Neural cell (in vitro differentiated cells): ENCODE data around the gene RIPK3. TPM values are rescaled to one million over a fixed set of nuclear protein-coding genes. Genes with fewer than 3 reads are reported as not detected.

Source experiments
- H2AFZ ChIP-seq: fragments of 200-600, 300-800 bp; sonication (generic), shearing (Covaris generic); 2 replicates; pipeline ENCODE4 v1.6.0; 2014; ENCODE audit warnings: low read depth, mild to moderate bottlenecking, antibody characterized with exemption, low read length, moderate library complexity
- H3F3A ChIP-seq: fragments of 200-600 bp; shearing (Covaris generic); 2 replicates; pipeline ENCODE4 v1.6.1; 2016; ENCODE audit warnings: mild to moderate bottlenecking, moderate library complexity, mixed read lengths, antibody characterized with exemption, low read length; ENCODE audit not compliant: insufficient read depth, poor library complexity, severe bottlenecking
- H3K27ac ChIP-seq: fragments of 200-600, 300-800 bp; sonication (generic), shearing (Covaris generic); 2 replicates; pipeline ENCODE4 v1.5.1; 2014; ENCODE audit warnings: mild to moderate bottlenecking, low read length, moderate library complexity
- H3K27me3 ChIP-seq: fragments of 300-800, 200-600 bp; sonication (generic), shearing (Covaris generic); 2 replicates; pipeline ENCODE4 v1.6.0; 2014; ENCODE audit warnings: mild to moderate bottlenecking, low read depth, low read length, moderate library complexity; ENCODE audit not compliant: insufficient read depth
- H3K36me3 ChIP-seq: fragments of 300-800, 200-600 bp; sonication (generic), shearing (Covaris generic); 2 replicates; pipeline ENCODE4 v1.5.1; 2014; ENCODE audit warnings: mild to moderate bottlenecking, antibody characterized with exemption, low read length, moderate library complexity; ENCODE audit not compliant: insufficient read depth
- H3K4me2 ChIP-seq: fragments of 300-800, 200-600 bp; sonication (generic), shearing (Covaris generic); 2 replicates; pipeline ENCODE4 v1.6.0; 2014; ENCODE audit warnings: mild to moderate bottlenecking, low read length
- H3K4me3 ChIP-seq: fragments of 300-800, 200-600 bp; sonication (generic), shearing (Covaris generic); 2 replicates; pipeline ENCODE4 v1.5.1; 2014; ENCODE audit warnings: mild to moderate bottlenecking, low read length, moderate library complexity
- H3K79me2 ChIP-seq: fragments of 200-600 bp; shearing (Covaris generic); replicated peaks from 2 replicates; pipeline ENCODE4 v1.6.0; 2014; ENCODE audit warnings: mild to moderate bottlenecking, low read length, moderate library complexity; ENCODE audit not compliant: insufficient read depth
- H3K9ac ChIP-seq: fragments of 300-800, 200-600 bp; sonication (generic), shearing (Covaris generic); 2 replicates; pipeline ENCODE4 v1.6.1; 2016; ENCODE audit warnings: mild to moderate bottlenecking, low read length, mixed read lengths
- H3K9me2 ChIP-seq: fragments of 200-600 bp; shearing (Covaris generic); 2 replicates; pipeline ENCODE4 v1.6.1; 2016; ENCODE audit warnings: mild to moderate bottlenecking, low read length, mixed read lengths; ENCODE audit not compliant: insufficient read depth
- H3K9me3 ChIP-seq: fragments of 200-600, 300-800 bp; sonication (generic), shearing (Covaris generic); 2 replicates; pipeline ENCODE4 v1.6.1; 2016; ENCODE audit warnings: mild to moderate bottlenecking, mixed run types, low read length, moderate library complexity, mixed read lengths
- H4K20me1 ChIP-seq: fragments of 200-600 bp; shearing (Covaris generic); 2 replicates; pipeline ENCODE4 v1.6.1; 2016; ENCODE audit warnings: mild to moderate bottlenecking, mixed run types; ENCODE audit not compliant: insufficient read depth
- EP300 ChIP-seq: fragments of 450-650 bp; conservative IDR thresholded peaks from 2 replicates; pipeline ENCODE4 v1.6.1; 2014; ENCODE audit warnings: antibody characterized with exemption, mild to moderate bottlenecking, moderate library complexity; ENCODE audit not compliant: poor library complexity, severe bottlenecking
- EZH2 ChIP-seq: fragments of 200-600, 300-800 bp; shearing (Covaris generic), sonication (generic); IDR thresholded peaks from 2 replicates; pipeline ENCODE4 v1.6.1; 2014; ENCODE audit warnings: antibody characterized with exemption, low read length, borderline replicate concordance, mild to moderate bottlenecking; ENCODE audit not compliant: insufficient read depth, poor library complexity, severe bottlenecking
- MXI1 ChIP-seq: fragments of 450-650 bp; conservative IDR thresholded peaks from 2 replicates; pipeline ENCODE4 v1.6.1; 2014; ENCODE audit warnings: antibody characterized with exemption, mild to moderate bottlenecking; ENCODE audit not compliant: poor library complexity, severe bottlenecking
- POLR2AphosphoS5 ChIP-seq: IDR thresholded peaks from 2 replicates; pipeline ENCODE4 v1.6.1; 2012
- RAD21 ChIP-seq: fragments of 450-650 bp; conservative IDR thresholded peaks from 2 replicates; pipeline ENCODE4 v1.6.1; 2014; ENCODE audit warnings: antibody characterized with exemption, mild to moderate bottlenecking, moderate library complexity
- REST ChIP-seq: IDR thresholded peaks from 2 replicates; pipeline ENCODE4 v1.6.1; 2012; ENCODE audit warnings: borderline replicate concordance
- SMC3 ChIP-seq: fragments of 450-650 bp; conservative IDR thresholded peaks from 2 replicates; pipeline ENCODE4 v1.6.1; 2014; ENCODE audit warnings: antibody characterized with exemption, mild to moderate bottlenecking, moderate library complexity; ENCODE audit not compliant: poor library complexity
- TAF1 ChIP-seq: IDR thresholded peaks from 2 replicates; pipeline ENCODE4 v1.6.1; 2012; ENCODE audit warnings: low read depth
- polyA plus RNA-seq: library from polyadenylated mRNA; depleted of rRNA; stranded (reverse); fragments of >200 nt; gene quantifications from 2 replicates; pipeline ENCODE4 v1.2.3, GENCODE V29; 2014
- TF ChIP-seq, protein P1 (sequence below): fragments of 450-650 bp; IDR thresholded peaks from 2 replicates; pipeline ENCODE4 v1.5.1; 2014; ENCODE audit warnings: antibody characterized with exemption, mild to moderate bottlenecking, moderate library complexity; ENCODE audit not compliant: poor library complexity, severe bottlenecking

Gene RIPK3
- polyA plus RNA-seq, 1 donor from 2014 or later, result not detected

DNA sequence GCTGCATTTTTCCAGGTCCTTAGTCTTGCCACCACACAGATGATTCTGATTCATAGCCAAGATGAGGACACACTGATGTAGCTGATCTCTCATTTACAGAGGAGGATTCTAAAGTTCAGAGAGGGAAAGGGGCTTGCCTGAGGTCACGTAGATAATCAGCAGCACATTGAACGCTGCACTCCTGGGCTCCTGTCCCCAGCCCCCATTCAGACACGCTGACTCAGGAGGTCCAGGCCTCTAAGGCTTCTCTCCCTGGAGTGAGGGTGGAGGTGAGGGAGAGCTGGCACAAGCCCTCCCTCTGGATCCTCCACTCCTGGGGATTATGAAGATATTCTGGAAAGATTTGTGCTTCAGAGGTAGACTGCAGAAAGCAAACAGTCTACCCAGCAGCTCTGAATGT, 38.5 kb upstream of the RIPK3 start:
- H3K27me3 ChIP-seq, result no peaks in the 10 kb centered on the region
- H3K36me3 ChIP-seq, result no peaks in the 10 kb centered on the region
- no peaks in the 10 kb centered on the region for H3K9me3 ChIP-seq
- TF ChIP-seq REST (no peak), TAF1 (no peak), EZH2 (no peak), EP300 (no peak), RAD21 (no peak), SMC3 (no peak), POLR2AphosphoS5 (no peak), MXI1 (no peak)
- TF ChIP-seq, protein P1, sequence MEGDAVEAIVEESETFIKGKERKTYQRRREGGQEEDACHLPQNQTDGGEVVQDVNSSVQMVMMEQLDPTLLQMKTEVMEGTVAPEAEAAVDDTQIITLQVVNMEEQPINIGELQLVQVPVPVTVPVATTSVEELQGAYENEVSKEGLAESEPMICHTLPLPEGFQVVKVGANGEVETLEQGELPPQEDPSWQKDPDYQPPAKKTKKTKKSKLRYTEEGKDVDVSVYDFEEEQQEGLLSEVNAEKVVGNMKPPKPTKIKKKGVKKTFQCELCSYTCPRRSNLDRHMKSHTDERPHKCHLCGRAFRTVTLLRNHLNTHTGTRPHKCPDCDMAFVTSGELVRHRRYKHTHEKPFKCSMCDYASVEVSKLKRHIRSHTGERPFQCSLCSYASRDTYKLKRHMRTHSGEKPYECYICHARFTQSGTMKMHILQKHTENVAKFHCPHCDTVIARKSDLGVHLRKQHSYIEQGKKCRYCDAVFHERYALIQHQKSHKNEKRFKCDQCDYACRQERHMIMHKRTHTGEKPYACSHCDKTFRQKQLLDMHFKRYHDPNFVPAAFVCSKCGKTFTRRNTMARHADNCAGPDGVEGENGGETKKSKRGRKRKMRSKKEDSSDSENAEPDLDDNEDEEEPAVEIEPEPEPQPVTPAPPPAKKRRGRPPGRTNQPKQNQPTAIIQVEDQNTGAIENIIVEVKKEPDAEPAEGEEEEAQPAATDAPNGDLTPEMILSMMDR, result no peak
- H3K9me2 ChIP-seq, result no peaks in the 10 kb centered on the region
- H3K79me2 ChIP-seq, result no peaks in the 10 kb centered on the region
- H3F3A ChIP-seq, result no peaks in the 10 kb centered on the region
- H3K4me2 ChIP-seq, result no peak overlapping the region
- no peak overlapping the region for H2AFZ ChIP-seq
- H3K27ac ChIP-seq, result no peak overlapping the region
- H4K20me1 ChIP-seq, result no peaks in the 10 kb centered on the region
- H3K4me3 ChIP-seq, result no peak overlapping the region
- H3K9ac ChIP-seq, result no peak overlapping the region

GRCh38 chr14:24377657-24378056, 37.9 kb upstream of the RIPK3 start:
- no peaks in the 10 kb centered on the region for H3K36me3 ChIP-seq
- no peaks in the 10 kb centered on the region for H3K9me2 ChIP-seq
- H3K4me2 ChIP-seq, result no peak overlapping the region
- H3K79me2 ChIP-seq, result no peaks in the 10 kb centered on the region
- H3K9me3 ChIP-seq, result no peaks in the 10 kb centered on the region
- H4K20me1 ChIP-seq, result no peaks in the 10 kb centered on the region
- H2AFZ ChIP-seq, result no peak overlapping the region
- H3K4me3 ChIP-seq, result no peak overlapping the region
- H3F3A ChIP-seq, result no peaks in the 10 kb centered on the region
- H3K27me3 ChIP-seq, result no peaks in the 10 kb centered on the region
- H3K9ac ChIP-seq, result no peak overlapping the region
- no peak for TF ChIP-seq EZH2
- TF ChIP-seq, protein P1, result no peak
- no peak for TF ChIP-seq SMC3
- no peak for TF ChIP-seq MXI1
- TF ChIP-seq REST, result no peak
- TF ChIP-seq RAD21, result no peak
- no peak for TF ChIP-seq TAF1
- TF ChIP-seq EP300, result no peak
- TF ChIP-seq POLR2AphosphoS5, result no peak
- H3K27ac ChIP-seq, result no peak overlapping the region
